ENCODE measurements around the gene YPEL2.

GRCh38 chr17:59440757-59441463 is 109.5 kb downstream of the YPEL2 start:
- TF ChIP-seq CTCF (IDR thresholded peaks at IDR 0.05) (peak; percentile 85 to 91 (median 88)), POLR2A (IDR thresholded peaks at IDR 0.05) (no peak)
